HG02938 (cell line): ENCODE data around the gene RAE1.

ENCODE experiments used
- ATAC-seq: cut with Tn5 transposase; IDR thresholded peaks from one replicate; pipeline ENCODE4 v1.9.1; 2021; ENCODE audit warnings: mild to moderate bottlenecking, moderate library complexity; ENCODE audit not compliant: unreplicated experiment

RAE1 gene

GRCh38 chr20:57351042-57351783 is at the start of gene RAE1:
Gene RAE1, plus strand, starts transcription at chr20:57351255. Its CDS starts 2,784 bp downstream, at chr20:57354039.
- ATAC-seq: peak; percentile 85

GRCh38 chr20:57306747-57307146 is 44.3 kb upstream of the RAE1 start:
- ATAC-seq: no peak

DNA sequence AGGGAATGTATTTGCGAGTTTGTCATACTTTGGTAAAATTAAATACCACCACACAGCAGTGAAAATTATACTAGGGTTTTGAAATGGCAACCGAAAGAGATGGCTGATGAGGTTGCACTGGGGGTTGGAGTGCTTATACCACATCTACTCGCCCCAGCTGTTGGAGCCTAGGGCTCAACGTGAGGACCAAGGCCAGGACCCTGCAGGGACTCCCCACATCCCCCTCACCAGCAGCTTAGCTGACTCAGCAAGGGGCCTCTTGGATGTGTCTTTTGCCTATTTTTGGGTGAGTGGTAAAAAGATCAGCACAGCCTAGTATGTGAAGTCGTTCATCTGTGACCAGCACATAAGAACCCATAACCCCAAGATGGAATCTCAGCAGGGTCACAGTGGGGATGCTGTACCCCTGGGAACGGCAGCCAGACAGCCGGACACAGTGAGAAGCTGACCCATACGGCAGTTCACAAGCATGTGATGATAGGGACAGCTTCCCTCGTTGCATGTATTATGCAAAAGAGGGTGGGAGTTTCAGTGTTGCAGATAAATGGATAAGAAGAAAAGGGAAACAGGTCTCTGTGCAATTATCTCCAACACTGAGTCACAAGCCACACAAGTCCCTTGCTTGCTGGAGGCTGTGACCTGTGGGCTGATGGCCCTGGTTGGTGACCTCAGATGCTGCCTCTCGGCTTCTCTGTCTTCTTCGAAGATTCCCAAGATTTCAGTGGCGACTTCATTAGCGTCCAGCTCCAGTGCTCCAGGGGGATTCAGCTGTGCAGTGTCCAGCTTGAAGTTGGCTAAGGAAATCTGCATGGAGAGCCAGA is 42.4 kb upstream of the RAE1 start:
- no peak for ATAC-seq

- ATAC-seq: no peak
Observed at GRCh38 chr20:57309544-57310115, 41.4 kb upstream of the RAE1 start.

GRCh38 chr20:57310821-57311514 is 40.1 kb upstream of the RAE1 start:
- no peak for ATAC-seq

DNA sequence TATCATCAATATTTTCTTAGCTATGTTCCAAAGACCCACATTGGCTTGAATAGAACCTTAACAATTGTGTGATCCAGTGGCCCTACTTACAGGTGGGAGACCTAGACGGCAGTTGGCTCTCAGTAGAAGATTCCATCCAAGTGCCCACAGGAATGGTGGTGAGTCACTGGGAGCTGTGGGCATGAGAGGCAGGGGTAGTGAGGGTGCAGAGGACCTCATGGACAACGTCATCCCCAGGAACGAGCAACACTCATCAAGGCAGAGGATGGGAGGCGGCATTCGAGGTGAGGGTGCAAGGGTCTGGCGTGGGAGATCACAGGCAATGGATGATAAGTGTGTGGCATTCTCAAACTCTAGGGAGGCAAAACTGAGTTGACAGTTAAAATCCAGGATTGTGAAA is 38.9 kb upstream of the RAE1 start:
- ATAC-seq: no peak

DNA sequence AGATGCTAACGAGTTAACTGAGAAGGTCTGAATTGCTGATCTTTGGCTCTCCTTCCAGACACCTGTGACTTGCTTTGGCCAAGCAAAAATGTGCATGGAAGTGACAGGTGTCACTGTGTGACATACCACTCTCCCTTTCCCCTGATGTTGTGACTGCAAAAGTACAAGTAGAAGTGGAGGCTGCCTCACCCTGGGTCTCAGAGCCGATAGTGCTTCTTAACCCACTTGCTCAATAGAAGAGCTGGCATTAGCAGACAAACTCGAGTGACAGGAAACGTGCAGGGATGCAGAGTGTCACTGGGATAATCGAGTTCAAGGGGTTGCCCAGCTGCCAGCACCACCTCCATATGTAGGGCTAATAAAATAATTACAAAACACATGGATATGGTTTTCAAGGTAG is 37.8 kb upstream of the RAE1 start:
- ATAC-seq: no peak

DNA sequence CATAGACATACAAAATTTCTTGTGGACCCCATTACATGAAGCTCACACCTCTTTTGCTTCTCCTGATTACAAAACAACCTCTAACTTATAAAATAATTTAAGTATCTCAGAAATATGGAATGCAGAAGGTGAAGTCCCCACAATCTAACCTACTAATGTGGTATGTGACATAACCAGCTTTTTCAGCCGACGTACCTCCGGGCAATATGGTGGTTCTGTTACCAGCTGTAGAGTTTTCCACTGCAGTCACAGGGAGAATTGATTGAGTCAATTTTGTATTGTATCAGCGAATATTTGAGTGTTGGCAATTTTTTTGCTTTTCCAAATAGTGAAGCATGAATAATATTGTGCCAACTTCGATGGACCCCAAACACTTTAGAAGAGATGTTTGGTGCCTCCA is 37.1 kb upstream of the RAE1 start:
- no peak for ATAC-seq

DNA sequence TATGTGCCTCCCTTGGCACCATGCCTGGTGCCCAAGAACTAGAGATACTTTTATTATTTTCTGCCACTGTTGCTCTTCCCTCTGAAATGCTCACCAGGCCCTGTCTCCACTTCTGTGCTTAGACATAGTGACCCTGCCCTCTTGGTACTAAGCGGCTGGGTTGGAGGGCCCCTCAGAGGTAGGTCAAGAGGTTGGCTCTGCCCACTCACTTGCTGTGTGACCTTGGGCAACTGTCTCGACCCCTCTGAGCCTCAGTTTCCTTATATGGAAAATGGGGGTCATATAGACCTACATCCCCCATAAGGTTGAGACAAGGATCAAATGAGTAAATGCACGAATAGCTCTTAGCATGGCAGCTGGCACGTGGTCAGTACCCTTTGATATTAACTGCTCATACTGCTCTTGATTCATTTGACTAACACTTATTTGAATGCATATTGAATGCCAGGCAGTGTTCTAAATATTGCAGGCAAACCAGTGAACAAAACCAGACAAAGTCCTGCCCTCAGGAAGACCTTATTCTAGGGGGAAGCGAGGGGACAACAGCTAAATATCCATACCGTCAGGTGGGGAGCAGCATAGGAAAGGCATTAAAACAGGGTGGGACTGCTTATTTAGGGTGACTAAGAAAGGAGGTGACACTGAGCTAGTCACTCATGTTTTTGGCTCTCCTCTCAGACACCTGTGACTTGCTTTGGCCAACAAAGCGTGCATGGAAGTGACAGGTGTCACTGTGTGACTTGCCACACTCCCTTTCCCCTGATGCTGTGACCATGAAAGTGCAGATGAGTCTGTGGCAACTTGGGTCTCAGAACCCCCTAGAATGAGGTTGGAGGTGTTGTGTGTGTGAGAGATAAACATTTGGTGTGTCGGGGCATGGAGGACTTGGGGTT is 35.7 kb upstream of the RAE1 start:
- ATAC-seq: no peak

DNA sequence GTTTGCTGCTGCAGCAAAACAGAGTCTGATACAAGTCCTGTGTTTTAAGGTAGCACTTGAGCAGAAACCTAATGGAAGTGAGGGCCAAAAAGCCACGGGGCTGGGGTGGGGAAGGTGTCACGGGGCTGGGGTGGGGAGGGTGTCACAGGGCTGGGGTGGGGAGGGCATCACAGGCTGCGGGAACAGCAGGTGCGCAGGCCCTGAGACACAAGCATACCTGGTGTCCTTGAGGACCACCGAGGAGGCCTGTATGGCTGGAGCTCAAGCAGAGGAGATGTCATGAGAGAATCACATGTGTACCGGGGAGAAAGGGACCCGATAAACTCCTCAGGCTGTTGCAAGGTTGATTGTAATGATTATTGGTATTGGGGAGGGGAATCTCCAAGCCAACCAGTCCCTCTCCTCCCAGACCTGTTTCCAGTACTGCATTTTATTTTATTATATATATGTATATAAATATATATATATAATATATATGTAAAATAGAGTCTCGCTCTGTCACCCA is 35.0 kb upstream of the RAE1 start:
- no peak for ATAC-seq

- ATAC-seq: no peak
Observed at GRCh38 chr20:57316795-57317201, 34.3 kb upstream of the RAE1 start.

DNA sequence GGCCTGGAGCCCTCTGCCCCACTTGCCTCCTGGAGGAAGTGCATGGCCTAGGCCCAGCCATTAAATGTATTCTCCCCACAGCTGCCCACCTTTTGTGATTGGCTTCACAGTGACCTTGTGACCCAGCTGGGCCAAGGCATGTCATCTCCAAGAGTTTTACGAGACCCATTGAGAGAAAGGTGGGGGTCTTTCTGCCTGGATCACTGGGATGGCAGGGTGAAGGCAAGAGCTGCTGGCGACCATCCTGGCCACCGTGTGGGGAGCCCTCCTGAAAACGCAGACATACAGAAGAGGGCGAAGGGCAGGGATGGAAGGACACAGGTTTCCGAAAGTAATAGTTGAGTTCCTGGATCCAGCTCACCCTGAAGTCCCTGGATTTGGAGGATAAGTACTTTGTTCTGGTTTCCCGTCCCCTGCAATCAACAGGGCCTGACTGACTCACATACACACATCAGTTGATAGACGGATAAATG is 33.7 kb upstream of the RAE1 start:
- no peak for ATAC-seq

- ATAC-seq: no peak
Observed at GRCh38 chr20:57317789-57318371, 33.2 kb upstream of the RAE1 start.

DNA sequence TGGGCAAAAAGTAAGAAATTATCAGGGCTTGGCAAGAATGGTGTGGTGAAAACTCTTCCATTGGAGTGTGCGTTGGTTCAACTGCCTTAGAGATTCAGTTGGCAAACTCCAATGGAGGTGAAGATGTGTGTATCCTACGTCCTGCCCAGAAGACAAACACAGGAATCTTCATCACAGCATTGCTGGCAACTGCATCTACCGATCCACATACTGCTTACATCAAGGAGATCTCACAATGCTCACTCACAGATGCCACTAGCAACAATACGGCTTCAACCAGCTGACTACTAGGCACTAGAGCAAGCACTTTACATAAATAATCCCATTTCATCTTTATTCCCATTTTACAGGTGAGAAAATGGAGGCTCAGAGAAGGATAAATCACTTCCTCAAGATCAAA is 31.5 kb upstream of the RAE1 start:
- ATAC-seq: no peak

- ATAC-seq: no peak
Observed at GRCh38 chr20:57320358-57320757, 30.7 kb upstream of the RAE1 start.

- ATAC-seq: no peak
Observed at GRCh38 chr20:57321142-57321541, 29.9 kb upstream of the RAE1 start.

GRCh38 chr20:57322476-57322875 is 28.6 kb upstream of the RAE1 start:
- ATAC-seq: no peak

DNA sequence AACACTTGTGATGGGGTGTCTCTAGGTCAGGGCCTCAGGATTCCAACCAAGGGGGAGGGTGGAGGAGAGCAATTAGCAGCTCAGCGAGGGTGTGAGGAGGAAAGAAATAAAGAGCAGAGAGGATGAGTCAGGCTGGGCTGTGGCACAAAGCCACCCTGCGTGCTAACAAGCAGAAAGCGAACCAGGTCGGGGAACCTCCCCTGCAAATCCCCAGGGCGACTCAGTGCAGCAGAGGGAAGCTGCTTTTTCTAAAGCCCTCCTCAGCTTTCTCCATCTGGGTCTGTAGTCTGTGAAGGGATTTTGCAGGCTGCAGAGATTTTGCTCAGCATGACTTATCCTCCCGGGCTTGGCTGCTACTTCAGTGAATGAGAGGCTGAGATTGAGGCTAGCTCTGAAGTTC is 28.0 kb upstream of the RAE1 start:
- ATAC-seq: no peak

DNA sequence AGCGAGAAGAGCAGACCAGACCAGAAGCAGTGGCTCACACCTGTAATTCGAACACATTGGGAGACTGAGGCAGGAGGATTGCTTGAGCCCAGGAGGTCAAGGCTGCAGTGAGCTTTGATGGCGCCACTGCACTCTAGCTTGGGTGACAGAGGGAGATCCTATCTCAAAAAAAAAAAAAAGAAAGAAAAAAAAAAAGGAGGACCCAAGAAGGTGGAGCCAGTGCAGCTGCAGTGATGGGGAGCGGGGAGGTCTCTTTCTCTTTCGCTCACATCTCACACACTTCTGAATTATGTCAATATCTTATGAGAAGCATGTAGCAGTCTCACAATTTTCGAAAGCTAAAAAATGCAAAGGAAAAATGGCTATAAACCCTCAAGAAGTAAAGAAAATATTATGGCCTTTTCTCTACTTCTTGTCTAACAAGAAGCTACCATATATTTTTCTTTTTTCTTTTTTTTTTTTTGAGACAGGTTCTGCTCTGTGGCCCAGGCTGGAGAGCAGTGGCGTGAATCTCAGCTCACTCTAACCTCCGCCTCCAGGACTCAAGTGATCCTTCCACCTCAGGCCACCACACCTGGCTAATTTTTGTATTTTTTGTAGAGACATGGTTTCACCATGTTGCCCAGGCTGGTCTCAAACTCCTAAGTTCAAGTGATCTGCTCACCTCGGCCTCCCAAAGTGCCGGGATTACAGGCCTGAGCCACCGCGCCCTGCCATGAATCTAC is 25.3 kb upstream of the RAE1 start:
- no peak for ATAC-seq
